Large intestine (tissue), 3 donors: ENCODE measurements around the gene ADCK1. TPM values are rescaled to one million over a fixed set of nuclear protein-coding genes. Genes with fewer than 3 reads are reported as not detected.
"Not testable (repeated sequence)": the region's sequence is repeated elsewhere in the genome, so short reads cannot be mapped to it uniquely, and the experiment has no call there.

Source experiments
- DNase-seq, 2 donors: peaks; one replicate each; pipeline versions ENCODE4 v3.0.0 to v3.0.0-alpha.2; 2013
- H3K27ac ChIP-seq: one replicate; pipeline ENCODE4 v1.5.1; 2013; ENCODE audit warnings: low read length
- H3K27me3 ChIP-seq: 2 replicates; pipeline ENCODE4 v1.6.1; 2013; ENCODE audit warnings: low read length; ENCODE audit not compliant: control insufficient read depth, insufficient read depth
- H3K36me3 ChIP-seq: 2 replicates; pipeline ENCODE4 v1.6.1; 2013; ENCODE audit warnings: low read length; ENCODE audit not compliant: control insufficient read depth, insufficient read depth
- H3K4me1 ChIP-seq: one replicate; pipeline ENCODE4 v1.6.1; 2013; ENCODE audit warnings: low read length; ENCODE audit not compliant: control insufficient read depth, insufficient read depth
- H3K4me3 ChIP-seq: one replicate; pipeline ENCODE4 v1.5.1; 2013; ENCODE audit warnings: low read length
- H3K9me3 ChIP-seq: one replicate; pipeline ENCODE4 v1.6.1; 2013; ENCODE audit warnings: mild to moderate bottlenecking, low read depth, low read length, moderate library complexity; ENCODE audit not compliant: control insufficient read depth
- WGBS: methylation state at CpG from one replicate; pipeline ENCODE4 v1.1.5; 2013; ENCODE audit warnings: low lambda C conversion rate; ENCODE audit not compliant: insufficient coverage; 5-methylcytosine and 5-hydroxymethylcytosine counted together
- polyA plus RNA-seq: library from polyadenylated mRNA; unstranded; fragments of 120-200 nt; gene quantifications from one replicate; pipeline ENCODE4 v1.2.1, GENCODE V29; 2013

Gene ADCK1
- polyA plus RNA-seq, 1 donor: 8.5 TPM

DNA sequence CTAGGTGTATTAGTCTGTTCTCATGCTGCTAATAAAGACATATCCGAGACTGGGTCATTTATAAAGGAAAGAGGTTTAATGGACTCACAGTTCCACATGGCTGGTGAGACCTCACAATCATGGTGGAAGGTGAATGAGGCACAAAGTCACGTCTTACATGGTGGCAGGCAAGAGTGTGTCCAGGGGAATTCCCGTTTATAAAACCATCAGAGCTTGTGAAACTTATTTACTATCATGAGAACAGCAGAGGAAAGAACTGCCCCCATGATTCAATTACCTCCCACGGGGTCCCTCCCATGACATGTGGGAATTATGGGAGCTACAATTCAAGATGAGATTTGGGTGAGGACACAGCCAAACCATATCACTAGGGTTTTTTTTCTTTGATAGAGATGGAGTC, 25.9 kb upstream of the ADCK1 start:
- DNase-seq, H3K27ac ChIP-seq, H3K4me3 ChIP-seq, H3K36me3 ChIP-seq, H3K9me3 ChIP-seq, H3K4me1 ChIP-seq, H3K27me3 ChIP-seq: not testable (repeated sequence)
- WGBS: no CpG with 5 or more reads among the region's 4 CpGs

DNA sequence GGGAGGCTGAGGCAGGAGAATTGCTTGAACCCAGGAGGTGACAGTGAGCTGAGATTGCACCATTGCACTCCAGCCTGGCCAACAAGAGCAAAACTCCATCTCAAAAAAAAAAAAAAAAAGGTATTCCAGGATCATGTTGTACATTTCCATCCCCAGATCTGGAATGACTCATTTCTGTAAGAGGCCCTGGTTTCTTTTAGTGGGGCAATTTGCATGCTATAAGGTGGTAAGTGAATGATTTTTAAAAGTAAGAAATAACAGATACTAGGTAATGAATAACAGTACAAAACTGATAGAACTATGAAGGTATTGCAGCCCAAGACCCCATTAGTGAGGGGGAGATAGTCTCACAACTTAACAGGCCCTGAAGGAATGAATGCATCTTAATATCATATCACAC, 17.7 kb upstream of the ADCK1 start:
- no peak overlapping the region for H3K4me3 ChIP-seq
- H3K27me3 ChIP-seq: no peaks in the 10 kb centered on the region
- H3K9me3 ChIP-seq: no peaks in the 10 kb centered on the region
- H3K27ac ChIP-seq: no peak overlapping the region
- no peak for DNase-seq
- no peaks in the 10 kb centered on the region for H3K36me3 ChIP-seq
- no peaks in the 10 kb centered on the region for H3K4me1 ChIP-seq

DNA sequence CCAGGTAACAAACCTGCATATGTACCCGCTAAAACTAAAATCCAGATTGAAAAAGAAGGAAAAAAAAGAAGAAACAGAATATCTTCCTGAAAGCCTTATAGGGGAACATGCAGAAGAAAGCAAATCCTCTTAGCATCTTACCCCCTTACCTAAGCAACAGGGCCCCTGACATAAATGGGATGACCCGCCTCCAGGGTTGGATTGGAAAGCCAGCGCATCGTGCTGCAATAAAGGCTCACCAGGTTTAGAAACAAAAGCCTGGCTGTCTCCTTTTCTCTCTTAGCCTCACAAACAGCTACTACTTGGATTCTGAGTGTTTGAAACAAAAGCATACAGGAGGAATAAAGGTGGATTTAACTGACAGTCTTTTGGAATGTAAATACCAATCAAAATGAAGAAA, 13.8 kb upstream of the ADCK1 start:
- Histone ChIP-seq H3K27me3 (no peaks in the 10 kb centered on the region), H3K36me3 (no peaks in the 10 kb centered on the region), H3K9me3 (no peaks in the 10 kb centered on the region), H3K4me1 (peaks cover 5% of the 10 kb centered on the region), H3K27ac (no peak overlapping the region), H3K4me3 (no peak overlapping the region)
- WGBS: no CpG with 5 or more reads among the region's 4 CpGs
- no peak for DNase-seq

DNA sequence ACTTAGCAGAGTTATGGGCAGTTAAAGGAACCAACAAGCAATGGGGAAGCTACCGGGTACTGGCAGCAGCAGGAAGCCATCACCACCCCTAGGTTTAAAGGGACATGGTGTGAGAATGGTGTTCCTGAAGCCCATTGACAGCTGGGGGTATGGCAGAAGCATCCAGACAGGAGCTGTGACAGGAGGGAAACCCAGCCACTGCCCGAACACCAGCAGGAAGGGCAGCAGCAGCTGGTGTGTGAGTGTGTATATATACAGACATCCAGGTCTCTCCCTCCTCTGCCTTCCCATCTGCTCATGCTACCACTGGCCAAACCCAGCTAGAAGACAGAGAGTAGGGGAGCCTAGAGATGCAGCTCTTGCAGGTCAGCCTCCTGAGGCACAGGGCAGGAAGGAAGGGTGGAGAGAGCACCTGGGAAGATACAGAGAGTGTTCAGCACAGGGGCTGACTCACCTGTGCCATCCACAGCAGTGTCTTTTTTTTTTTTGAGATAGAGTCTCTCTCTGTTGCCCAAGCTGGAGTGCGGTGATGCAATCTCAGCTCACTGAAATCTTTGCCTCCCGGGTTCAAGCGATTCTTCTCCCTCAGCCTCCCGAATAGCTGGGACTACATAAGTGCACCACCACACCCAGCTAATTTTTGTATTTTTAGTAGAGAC, 9.2 kb upstream of the ADCK1 start:
- no peaks in the 10 kb centered on the region for H3K27me3 ChIP-seq
- peak in 1 of 2 donors; percentile 7 for DNase-seq

DNA sequence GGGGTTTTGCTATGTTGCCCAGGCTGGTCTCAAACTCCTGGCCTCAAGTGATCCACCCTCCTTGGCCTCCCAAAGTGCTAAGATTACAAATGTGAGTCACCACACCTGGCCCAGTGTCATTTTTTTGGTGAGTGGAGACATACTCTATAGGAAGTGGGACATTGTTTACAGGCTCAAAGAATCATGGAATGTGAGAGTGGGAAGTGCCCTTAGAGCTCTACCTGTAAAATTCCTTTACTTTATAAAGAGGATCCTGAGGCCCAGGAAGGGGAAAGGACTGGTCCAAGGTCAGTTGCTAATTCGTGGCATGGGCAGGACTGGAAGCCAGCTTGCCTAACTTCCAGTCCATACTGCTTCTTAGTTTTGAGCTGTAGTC, 8.7 kb upstream of the ADCK1 start:
- H3K4me3 ChIP-seq: no peak overlapping the region
- WGBS: no CpG with 5 or more reads among the region's 1 CpG
- DNase-seq: peak; percentile 8 to 35

More for the DNA sequence above, 9.2 kb upstream of the ADCK1 start:
- peaks cover 5% of the 10 kb centered on the region for H3K4me1 ChIP-seq
- H3K9me3 ChIP-seq: no peaks in the 10 kb centered on the region
- no peaks in the 10 kb centered on the region for H3K36me3 ChIP-seq
- no CpG with 5 or more reads among the region's 6 CpGs for WGBS
- H3K4me3 ChIP-seq: no peak overlapping the region
- no peak overlapping the region for H3K27ac ChIP-seq

DNA sequence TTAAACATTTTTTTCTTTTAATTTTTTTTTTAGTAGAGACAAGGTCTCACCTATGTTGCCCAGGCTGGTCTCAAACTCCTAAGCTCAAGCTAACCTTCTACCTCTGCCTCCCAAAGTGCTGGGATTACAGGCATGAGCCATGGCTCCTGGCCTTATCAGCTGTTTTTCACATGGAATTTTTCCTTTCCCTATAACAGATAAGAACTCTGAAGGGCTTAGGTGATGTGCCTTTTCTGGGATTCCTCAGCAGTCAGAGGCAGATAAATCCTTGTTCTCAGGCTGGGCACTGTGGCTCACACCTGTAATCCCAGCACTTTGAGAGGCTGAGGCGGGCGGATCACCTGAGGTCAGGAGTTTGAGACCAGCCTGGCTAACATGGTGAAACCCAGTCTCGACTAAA, 6.7 kb upstream of the ADCK1 start:
- H3K27ac ChIP-seq, H3K9me3 ChIP-seq, H3K4me1 ChIP-seq, H3K27me3 ChIP-seq, H3K4me3 ChIP-seq, DNase-seq, H3K36me3 ChIP-seq: not testable (repeated sequence)
- WGBS: no CpG with 5 or more reads among the region's 3 CpGs

More for the DNA sequence above, 8.7 kb upstream of the ADCK1 start:
- no peaks in the 10 kb centered on the region for H3K36me3 ChIP-seq
- peaks cover 5% of the 10 kb centered on the region for H3K4me1 ChIP-seq
- H3K27me3 ChIP-seq: no peaks in the 10 kb centered on the region
- no peak overlapping the region for H3K27ac ChIP-seq
- H3K9me3 ChIP-seq: no peaks in the 10 kb centered on the region

DNA sequence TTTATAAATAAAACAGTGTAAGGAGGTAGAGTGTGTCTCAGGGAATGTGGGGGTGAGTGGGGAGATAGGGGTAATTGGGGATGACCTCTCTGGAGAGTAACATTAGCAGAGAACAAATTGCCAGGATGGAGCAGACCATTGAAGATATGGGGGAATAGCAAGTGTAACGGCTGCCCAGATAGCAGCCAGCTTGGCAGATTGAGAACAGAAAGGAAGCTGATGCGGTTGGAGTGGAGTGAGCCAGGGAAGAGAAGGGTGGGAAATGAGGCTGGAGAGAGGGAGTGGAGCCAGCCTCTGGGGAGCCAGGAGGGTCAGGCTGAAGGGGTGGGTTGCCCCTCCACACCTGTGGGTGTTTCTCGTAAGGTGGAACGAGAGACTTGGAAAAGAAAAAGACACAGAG, 5.6 kb upstream of the ADCK1 start:
- Histone ChIP-seq H3K27ac (no peak overlapping the region), H3K36me3 (no peaks in the 10 kb centered on the region), H3K9me3 (no peaks in the 10 kb centered on the region), H3K27me3 (no peaks in the 10 kb centered on the region), H3K4me3 (no peak overlapping the region), H3K4me1 (peaks cover 5% of the 10 kb centered on the region)
- no peak for DNase-seq
- WGBS: 80% methylated on average over 1 of the region's 4 CpGs

DNA sequence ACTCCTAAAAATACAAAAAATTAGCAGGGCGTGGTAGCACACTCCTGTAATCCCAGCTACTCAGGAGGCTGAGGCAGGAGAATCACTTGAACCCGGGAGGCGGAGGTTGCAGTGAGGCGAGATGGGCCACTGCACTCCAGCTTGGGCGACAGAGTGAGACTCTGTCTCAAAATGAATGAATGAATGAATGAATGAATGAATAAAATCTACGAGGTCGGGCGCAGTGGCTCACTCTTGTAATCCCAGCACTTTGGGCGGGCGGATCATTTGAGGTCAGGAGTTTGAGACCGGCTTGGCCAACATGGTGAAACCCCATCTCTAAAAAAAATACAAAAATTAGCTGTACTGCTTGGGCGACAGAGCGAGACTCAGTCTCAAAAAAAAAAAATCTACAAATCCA, 453 bp upstream of the ADCK1 start:
- Histone ChIP-seq H3K27ac (peak overlapping the region; percentile 69), H3K4me3 (peak overlapping the region; percentile 85)
- not testable (repeated sequence) for H3K9me3 ChIP-seq, DNase-seq, H3K27me3 ChIP-seq, H3K4me1 ChIP-seq, H3K36me3 ChIP-seq
- WGBS: no CpG with 5 or more reads among the region's 13 CpGs

DNA sequence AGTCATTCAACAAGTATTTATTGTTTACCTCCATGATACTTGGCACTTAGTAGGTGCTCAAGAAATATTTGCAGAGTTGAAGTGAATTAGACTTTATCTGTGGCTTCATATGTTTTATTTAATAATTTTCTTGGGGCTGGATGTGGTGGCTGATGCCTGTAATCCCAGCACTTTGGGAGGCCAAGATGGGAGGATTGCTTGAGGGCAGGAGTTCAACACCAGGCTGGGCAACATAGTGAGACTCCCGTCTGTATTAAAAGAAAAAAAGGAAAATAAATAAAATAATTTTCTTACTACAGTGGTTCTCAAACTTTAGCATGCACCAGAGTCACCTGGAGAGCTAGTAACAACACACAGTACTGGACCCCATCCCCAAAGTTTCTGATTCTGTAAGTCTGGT, 905 bp downstream of the ADCK1 start:
- Histone ChIP-seq H3K36me3 (no peaks in the 10 kb centered on the region), H3K27ac (peak overlapping the region; percentile 69), H3K9me3 (no peaks in the 10 kb centered on the region), H3K27me3 (no peaks in the 10 kb centered on the region), H3K4me3 (peak overlapping the region; percentile 85), H3K4me1 (peaks cover 4% of the 10 kb centered on the region)
- no CpG with 5 or more reads among the region's 1 CpG for WGBS
- no peak for DNase-seq

DNA sequence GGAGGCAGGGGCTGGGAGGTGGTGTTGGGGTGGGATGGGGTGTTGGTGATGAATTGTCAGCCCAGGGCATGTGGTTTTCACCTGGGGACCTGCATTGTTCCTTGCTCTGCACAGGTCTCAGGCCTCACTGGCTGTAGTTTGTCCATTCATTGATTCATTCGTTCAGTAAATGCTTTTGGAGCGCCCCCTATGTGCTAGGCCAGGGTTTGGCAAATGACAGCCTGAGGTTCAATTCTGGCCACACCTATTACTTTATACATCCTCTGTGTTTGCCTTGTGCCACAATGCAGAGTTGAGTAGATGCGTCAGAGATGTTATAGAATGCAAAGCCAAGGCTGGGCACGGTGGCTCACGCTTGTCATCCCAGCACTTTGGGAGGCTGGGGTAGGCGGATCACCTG, 4.7 kb downstream of the ADCK1 start:
- DNase-seq: no peak
- no peaks in the 10 kb centered on the region for H3K27me3 ChIP-seq
- WGBS: no CpG with 5 or more reads among the region's 6 CpGs
- no peak overlapping the region for H3K4me3 ChIP-seq
- H3K36me3 ChIP-seq: no peaks in the 10 kb centered on the region
- H3K27ac ChIP-seq: no peak overlapping the region
- no peaks in the 10 kb centered on the region for H3K9me3 ChIP-seq
- peaks cover under 1% of the 10 kb centered on the region for H3K4me1 ChIP-seq

DNA sequence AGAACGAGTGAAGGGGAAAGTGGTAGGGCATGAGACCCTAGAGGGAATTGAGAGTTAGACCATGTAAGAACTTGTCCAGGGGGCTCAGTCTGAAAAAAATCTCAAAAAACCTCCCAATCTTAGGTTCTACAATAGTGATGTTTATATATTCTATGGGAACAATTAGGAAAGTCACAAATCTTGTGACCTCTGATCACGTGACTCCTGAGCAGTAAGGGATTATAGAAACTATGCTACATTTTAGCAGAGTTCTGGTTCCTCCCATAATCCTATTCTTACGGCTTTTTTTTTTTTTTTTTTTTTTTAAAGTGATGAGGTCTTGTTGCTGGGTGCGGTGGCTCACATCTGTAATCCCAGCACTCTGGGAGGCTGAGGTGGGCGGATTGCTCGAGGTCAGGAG, 5.8 kb downstream of the ADCK1 start:
- Histone ChIP-seq H3K9me3 (no peaks in the 10 kb centered on the region), H3K27me3 (no peaks in the 10 kb centered on the region), H3K4me3 (no peak overlapping the region), H3K36me3 (no peaks in the 10 kb centered on the region), H3K4me1 (no peaks in the 10 kb centered on the region), H3K27ac (no peak overlapping the region)
- WGBS: no CpG with 5 or more reads among the region's 6 CpGs
- no peak for DNase-seq
